Loucy (cell line): ENCODE results near the gene GGA3.

ENCODE experiments used
- H2AFZ ChIP-seq: fragments of 200-600 bp; sonication (generic); 2 replicates; pipeline ENCODE4 v1.6.0; 2016; ENCODE audit warnings: antibody characterized with exemption, mild to moderate bottlenecking, low read length, moderate library complexity
- H3F3A ChIP-seq: fragments of 200-600 bp; 2 replicates; pipeline ENCODE4 v1.6.0; 2016; ENCODE audit warnings: antibody characterized with exemption, low read depth, mild to moderate bottlenecking
- H3K27me3 ChIP-seq: fragments of 200-600 bp; sonication (generic); 2 replicates; pipeline ENCODE4 v1.6.1; 2014; ENCODE audit warnings: low read length, mild to moderate bottlenecking; ENCODE audit not compliant: insufficient read depth, poor library complexity, severe bottlenecking
- H3K36me3 ChIP-seq: fragments of 200-600 bp; sonication (generic); 2 replicates; pipeline ENCODE4 v1.6.1; 2016; ENCODE audit warnings: low read length; ENCODE audit not compliant: insufficient read depth
- H3K4me1 ChIP-seq: fragments of 200-600 bp; sonication (generic); 2 replicates; pipeline ENCODE4 v1.5.1; 2014; ENCODE audit warnings: low read length, mild to moderate bottlenecking; ENCODE audit not compliant: insufficient read depth, poor library complexity, severe bottlenecking
- H3K4me2 ChIP-seq: fragments of 200-600 bp; sonication (generic); 2 replicates; pipeline ENCODE4 v1.6.0; 2014; ENCODE audit warnings: antibody characterized with exemption, low read length, low read depth, mild to moderate bottlenecking; ENCODE audit not compliant: poor library complexity, severe bottlenecking
- H3K4me3 ChIP-seq: fragments of 200-600 bp; sonication (generic); 2 replicates; pipeline ENCODE4 v1.5.1; 2014; ENCODE audit warnings: low read length, mild to moderate bottlenecking, mixed read lengths; ENCODE audit not compliant: poor library complexity, severe bottlenecking
- H3K79me2 ChIP-seq: fragments of 200-600 bp; sonication (generic); 2 replicates; pipeline ENCODE4 v1.6.1; 2014; ENCODE audit warnings: low read length; ENCODE audit not compliant: insufficient read depth
- H3K9ac ChIP-seq: fragments of 200-600 bp; sonication (generic); 2 replicates; pipeline ENCODE4 v1.6.0; 2014; ENCODE audit warnings: mild to moderate bottlenecking, low read depth, low read length, moderate library complexity; ENCODE audit not compliant: poor library complexity, severe bottlenecking
- H3K9me2 ChIP-seq: fragments of 200-600 bp; sonication (generic); replicated peaks from 2 replicates; pipeline ENCODE4 v1.6.1; 2016; ENCODE audit warnings: low read depth, low read length, mixed read lengths
- H3K9me3 ChIP-seq: fragments of 200-600 bp; sonication (generic); 2 replicates; pipeline ENCODE4 v1.6.1; 2014; ENCODE audit warnings: mild to moderate bottlenecking, antibody characterized with exemption, low read length, low read depth; ENCODE audit not compliant: insufficient read depth
- H4K20me1 ChIP-seq: fragments of 200-600 bp; sonication (generic); 2 replicates; pipeline ENCODE4 v1.6.0; 2014; ENCODE audit warnings: antibody characterized with exemption, low read length, mild to moderate bottlenecking; ENCODE audit not compliant: insufficient read depth, poor library complexity, severe bottlenecking
- EZH2phosphoT487 ChIP-seq: fragments of 200-600 bp; IDR thresholded peaks from 2 replicates; pipeline ENCODE4 v1.6.1; 2018; ENCODE audit warnings: antibody characterized with exemption, mild to moderate bottlenecking, moderate library complexity, borderline replicate concordance
- TF ChIP-seq, protein P1 (sequence below): fragments of 200-600 bp; sonication (generic); conservative IDR thresholded peaks from 2 replicates; pipeline ENCODE4 v1.5.1; 2014; ENCODE audit warnings: mild to moderate bottlenecking, antibody characterized with exemption, low read length

Gene GGA3

GRCh38 chr17:75218131-75218530, 43.3 kb downstream of the GGA3 start:
- H3K9me2 ChIP-seq = no peaks in the 10 kb centered on the region
- H3K9ac ChIP-seq = no peak overlapping the region
- H3K4me2 ChIP-seq = no peak overlapping the region
- H3K4me1 ChIP-seq = no peaks in the 10 kb centered on the region
- no peak overlapping the region for H2AFZ ChIP-seq
- peaks cover 69% of the 10 kb centered on the region; the same call in 1 of the 2 replicates for H3K36me3 ChIP-seq
- no peaks in the 10 kb centered on the region for H3K9me3 ChIP-seq
- no peaks in the 10 kb centered on the region for H3K79me2 ChIP-seq
- no peak for TF ChIP-seq EZH2phosphoT487
- TF ChIP-seq, protein P1, sequence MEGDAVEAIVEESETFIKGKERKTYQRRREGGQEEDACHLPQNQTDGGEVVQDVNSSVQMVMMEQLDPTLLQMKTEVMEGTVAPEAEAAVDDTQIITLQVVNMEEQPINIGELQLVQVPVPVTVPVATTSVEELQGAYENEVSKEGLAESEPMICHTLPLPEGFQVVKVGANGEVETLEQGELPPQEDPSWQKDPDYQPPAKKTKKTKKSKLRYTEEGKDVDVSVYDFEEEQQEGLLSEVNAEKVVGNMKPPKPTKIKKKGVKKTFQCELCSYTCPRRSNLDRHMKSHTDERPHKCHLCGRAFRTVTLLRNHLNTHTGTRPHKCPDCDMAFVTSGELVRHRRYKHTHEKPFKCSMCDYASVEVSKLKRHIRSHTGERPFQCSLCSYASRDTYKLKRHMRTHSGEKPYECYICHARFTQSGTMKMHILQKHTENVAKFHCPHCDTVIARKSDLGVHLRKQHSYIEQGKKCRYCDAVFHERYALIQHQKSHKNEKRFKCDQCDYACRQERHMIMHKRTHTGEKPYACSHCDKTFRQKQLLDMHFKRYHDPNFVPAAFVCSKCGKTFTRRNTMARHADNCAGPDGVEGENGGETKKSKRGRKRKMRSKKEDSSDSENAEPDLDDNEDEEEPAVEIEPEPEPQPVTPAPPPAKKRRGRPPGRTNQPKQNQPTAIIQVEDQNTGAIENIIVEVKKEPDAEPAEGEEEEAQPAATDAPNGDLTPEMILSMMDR = no peak
- H4K20me1 ChIP-seq = no peaks in the 10 kb centered on the region
- H3F3A ChIP-seq = no peaks in the 10 kb centered on the region
- no peaks in the 10 kb centered on the region for H3K27me3 ChIP-seq
- no peak overlapping the region for H3K4me3 ChIP-seq

- Histone ChIP-seq H3K79me2 (peaks cover 61% of the 10 kb centered on the region), H3K36me3 (peaks cover 38% of the 10 kb centered on the region; the same call in 1 of the 2 replicates), H3K27me3 (no peaks in the 10 kb centered on the region), H2AFZ (no peak overlapping the region), H3K4me2 (peak overlapping the region; percentile 93), H3K4me3 (no peak overlapping the region), H4K20me1 (peaks cover 15% of the 10 kb centered on the region), H3F3A (no peaks in the 10 kb centered on the region), H3K9ac (no peak overlapping the region), H3K4me1 (peaks cover 23% of the 10 kb centered on the region), H3K9me2 (no peaks in the 10 kb centered on the region), H3K9me3 (no peaks in the 10 kb centered on the region)
- TF ChIP-seq, protein P1 = no peak
- no peak for TF ChIP-seq EZH2phosphoT487
Observed at GRCh38 chr17:75209061-75209460, 52.3 kb downstream of the GGA3 start.

DNA sequence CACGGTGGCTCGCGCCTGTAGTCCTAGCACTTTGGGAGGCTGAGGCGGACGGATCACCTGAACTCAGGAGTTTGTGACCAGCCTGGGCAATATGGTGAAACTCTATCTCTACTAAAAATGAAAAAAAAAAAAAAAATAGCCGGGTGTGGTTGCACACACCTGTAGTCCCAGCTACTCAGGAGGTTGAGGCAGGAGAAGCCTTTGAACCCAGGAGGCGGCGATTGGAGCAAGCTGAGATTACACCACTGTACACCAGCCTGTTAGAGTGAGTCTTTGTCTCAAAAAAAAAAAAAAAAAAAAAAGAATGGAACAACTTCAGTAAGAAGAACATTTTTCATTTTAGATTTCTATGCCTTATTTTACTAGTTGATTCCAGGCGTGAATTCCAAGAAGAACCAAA, 53.2 kb downstream of the GGA3 start:
- Histone ChIP-seq H3K4me2 (peak overlapping the region; percentile 93), H3K4me3 (peak overlapping the region; percentile 28), H3K79me2 (peaks cover 61% of the 10 kb centered on the region), H3K36me3 (peaks cover 32% of the 10 kb centered on the region; the same call in 1 of the 2 replicates), H3K9me2 (no peaks in the 10 kb centered on the region), H2AFZ (no peak overlapping the region), H3K9me3 (no peaks in the 10 kb centered on the region), H3K4me1 (peaks cover 23% of the 10 kb centered on the region), H3K9ac (no peak overlapping the region), H3F3A (no peaks in the 10 kb centered on the region), H3K27me3 (no peaks in the 10 kb centered on the region), H4K20me1 (peaks cover 15% of the 10 kb centered on the region)
- TF ChIP-seq EZH2phosphoT487 = no peak
- TF ChIP-seq, protein P1 = no peak
